ENCODE measurements around the gene LRRC8B. TPM values are rescaled to one million over a fixed set of nuclear protein-coding genes. Genes with fewer than 3 reads are reported as not detected.
A peak's percentile ranks its signal among the peaks of the same experiment; 100 is the strongest.

LRRC8B gene
- polyA plus RNA-seq, 1 of the 3 experiments (the other 2 are of a cell fraction): 3.7 TPM

GRCh38 chr1:89547563-89548116 is 23.0 kb downstream of the LRRC8B start:
- peak; percentile 30 for DNase-seq
- Histone ChIP-seq H3F3A (replicated peaks; ENCODE audit: insufficient read depth) (peaks cover 20% of the 10 kb centered on the region), H3K36me3 (replicated peaks in 1 of 2; ENCODE audit: control insufficient read depth in 1 of 2, insufficient read depth in 2 of 2, low read length in 1 of 2) (no peaks in the 10 kb centered on the region), H2AFZ (ENCODE audit: low read depth) (no peak overlapping the region), H4K20me1 (ENCODE audit: insufficient read depth) (no peaks in the 10 kb centered on the region; the same call in 1 of the 2 replicates), H3K27me3 (ENCODE audit: insufficient read depth) (no peaks in the 10 kb centered on the region), H3K27ac (ENCODE audit: low read depth in 2 of 2, low read length in 1 of 2) (peak overlapping the region; percentile 55 to 75; a peak in 3 of 4 replicates), H3K9ac (no peak overlapping the region), H3K4me1 (ENCODE audit: control insufficient read depth in 1 of 2, insufficient read depth in 2 of 2, low read depth in 1 of 2, low read length in 1 of 2) (peaks cover 19 to 35% of the 10 kb centered on the region in 2 experiments), H3K9me3 (no peaks in the 10 kb centered on the region), H3K4me3 (ENCODE audit: low read depth in 2 of 2, low read length in 1 of 2) (peak overlapping the region in 1 of 2 experiments; percentile 20; a peak in 1 of 4 replicates), H3K4me2 (peak overlapping the region; percentile 42; the same call in 1 of the 2 replicates), H3K79me2 (ENCODE audit: insufficient read depth) (no peaks in the 10 kb centered on the region), H3K9me2 (no peaks in the 10 kb centered on the region; the same call in 1 of the 2 replicates)
- CTCF ChIA-PET: interaction anchor here (0.6 to 1.1 kb wide), 2 partner anchors 15 to 793 kb away, joined by 3 to 4 read pairs; no protein-coding TSS in a partner anchor
- 15% methylated on average over 2 of the region's 2 CpGs for WGBS (ENCODE audit: low lambda C conversion rate)
- POLR2A ChIA-PET: no interaction called here
- TF ChIP-seq FOXM1 (IDR thresholded peaks at IDR 0.05; ENCODE audit: low read depth) (peak; percentile 60; the same call in 1 of the 2 replicates), EZH2phosphoT487 (IDR thresholded peaks at IDR 0.05; ENCODE audit: borderline replicate concordance, low read depth) (no peak), ELF1 (IDR thresholded peaks at IDR 0.05) (peak; percentile 21; the same call in 1 of the 2 replicates), GABPA (IDR thresholded peaks at IDR 0.05; ENCODE audit: low read depth) (no peak), EP300 (IDR thresholded peaks at IDR 0.05; ENCODE audit: borderline replicate concordance in 1 of 2, low read depth in 1 of 2, low read length in 1 of 2) (peak; percentile 25 to 90; a peak in 3 of 4 replicates), REST (IDR thresholded peaks at IDR 0.05; ENCODE audit: low read depth, low read length) (0 out of 2 replicates have a peak, but pooled peaks have one; percentile 21), IRF3 (IDR thresholded peaks at IDR 0.05; ENCODE audit: low read depth, low read length) (no peak), TCF12 (IDR thresholded peaks at IDR 0.05) (peak; percentile 98), YY1 (IDR thresholded peaks at IDR 0.05; ENCODE audit: low read depth) (no peak), RFX5 (IDR thresholded peaks at IDR 0.05; ENCODE audit: low read length) (no peak), SIN3A (IDR thresholded peaks at IDR 0.05; ENCODE audit: borderline replicate concordance, low read depth, low read length) (peak; percentile 21; the same call in 1 of the 2 replicates), MXI1 (IDR thresholded peaks at IDR 0.05; ENCODE audit: low read depth, low read length) (no peak), FOSL2 (IDR thresholded peaks at IDR 0.05; ENCODE audit: borderline replicate concordance, low read depth) (peak; percentile 50; the same call in 1 of the 2 replicates), RCOR1 (IDR thresholded peaks at IDR 0.05; ENCODE audit: low read length) (no peak), TEAD4 (IDR thresholded peaks at IDR 0.05; ENCODE audit: borderline replicate concordance, insufficient read depth) (peak; percentile 88), RAD21 (IDR thresholded peaks at IDR 0.05; ENCODE audit: low read length) (no peak), JUND (IDR thresholded peaks at IDR 0.05) (peak; percentile 78), GATA2 (CRISPR knock-in tag; IDR thresholded peaks at IDR 0.05) (no peak), CTCF (IDR thresholded peaks at IDR 0.05) (no peak), RXRA (IDR thresholded peaks at IDR 0.05; ENCODE audit: borderline replicate concordance, low read depth) (no peak; the same call in none of the 2 replicates), TAF1 (IDR thresholded peaks at IDR 0.05; ENCODE audit: borderline replicate concordance, low read depth, low read length) (no peak), CHD2 (IDR thresholded peaks at IDR 0.05; ENCODE audit: low read length, partially characterized antibody) (no peak)
- TF ChIP-seq, protein P1, sequence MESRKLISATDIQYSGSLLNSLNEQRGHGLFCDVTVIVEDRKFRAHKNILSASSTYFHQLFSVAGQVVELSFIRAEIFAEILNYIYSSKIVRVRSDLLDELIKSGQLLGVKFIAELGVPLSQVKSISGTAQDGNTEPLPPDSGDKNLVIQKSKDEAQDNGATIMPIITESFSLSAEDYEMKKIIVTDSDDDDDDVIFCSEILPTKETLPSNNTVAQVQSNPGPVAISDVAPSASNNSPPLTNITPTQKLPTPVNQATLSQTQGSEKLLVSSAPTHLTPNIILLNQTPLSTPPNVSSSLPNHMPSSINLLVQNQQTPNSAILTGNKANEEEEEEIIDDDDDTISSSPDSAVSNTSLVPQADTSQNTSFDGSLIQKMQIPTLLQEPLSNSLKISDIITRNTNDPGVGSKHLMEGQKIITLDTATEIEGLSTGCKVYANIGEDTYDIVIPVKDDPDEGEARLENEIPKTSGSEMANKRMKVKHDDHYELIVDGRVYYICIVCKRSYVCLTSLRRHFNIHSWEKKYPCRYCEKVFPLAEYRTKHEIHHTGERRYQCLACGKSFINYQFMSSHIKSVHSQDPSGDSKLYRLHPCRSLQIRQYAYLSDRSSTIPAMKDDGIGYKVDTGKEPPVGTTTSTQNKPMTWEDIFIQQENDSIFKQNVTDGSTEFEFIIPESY (IDR thresholded peaks at IDR 0.05; ENCODE audit: borderline replicate concordance, low read depth): peak; percentile 61; the same call in 1 of the 2 replicates
- TF ChIP-seq, protein P2, sequence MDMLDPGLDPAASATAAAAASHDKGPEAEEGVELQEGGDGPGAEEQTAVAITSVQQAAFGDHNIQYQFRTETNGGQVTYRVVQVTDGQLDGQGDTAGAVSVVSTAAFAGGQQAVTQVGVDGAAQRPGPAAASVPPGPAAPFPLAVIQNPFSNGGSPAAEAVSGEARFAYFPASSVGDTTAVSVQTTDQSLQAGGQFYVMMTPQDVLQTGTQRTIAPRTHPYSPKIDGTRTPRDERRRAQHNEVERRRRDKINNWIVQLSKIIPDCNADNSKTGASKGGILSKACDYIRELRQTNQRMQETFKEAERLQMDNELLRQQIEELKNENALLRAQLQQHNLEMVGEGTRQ (IDR thresholded peaks at IDR 0.05; ENCODE audit: borderline replicate concordance, low read depth, low read length): no peak
